ENCODE results near the gene AKR1C2.
"Not testable (repeated sequence)": the region's sequence is repeated elsewhere in the genome, so short reads cannot be mapped to it uniquely, and the experiment has no call there.

Gene AKR1C2

GRCh38 chr10:4983615-4984216 lies 19.9 kb downstream of the AKR1C2 start:
- no peak overlapping the region for H3K27ac ChIP-seq
- TF ChIP-seq CTCF (IDR thresholded peaks at IDR 0.05) (no peak), ZFX (IDR thresholded peaks at IDR 0.05; ENCODE audit: borderline replicate concordance) (no peak)

- H3K27ac ChIP-seq: no peak overlapping the region
- no peak for TF ChIP-seq ZFX (IDR thresholded peaks at IDR 0.05; ENCODE audit: borderline replicate concordance)
- no peak for TF ChIP-seq CTCF (IDR thresholded peaks at IDR 0.05)
Measured at GRCh38 chr10:4982764-4983226, 20.9 kb downstream of the AKR1C2 start.

GRCh38 chr10:4981722-4982471 lies 21.8 kb downstream of the AKR1C2 start:
- no peak overlapping the region for H3K27ac ChIP-seq
- no peak for TF ChIP-seq ZFX (IDR thresholded peaks at IDR 0.05; ENCODE audit: borderline replicate concordance)
- peak; percentile 55 for TF ChIP-seq CTCF (IDR thresholded peaks at IDR 0.05)

GRCh38 chr10:4980793-4981192 lies 22.9 kb downstream of the AKR1C2 start:
- TF ChIP-seq CTCF (IDR thresholded peaks at IDR 0.05) (no peak), ZFX (IDR thresholded peaks at IDR 0.05; ENCODE audit: borderline replicate concordance) (no peak)
- H3K27ac ChIP-seq: no peak overlapping the region

- TF ChIP-seq CTCF (IDR thresholded peaks at IDR 0.05): no peak
- TF ChIP-seq ZFX (IDR thresholded peaks at IDR 0.05; ENCODE audit: borderline replicate concordance): no peak
- no peak overlapping the region for H3K27ac ChIP-seq
Measured at GRCh38 chr10:4978870-4979269, 24.8 kb downstream of the AKR1C2 start.

GRCh38 chr10:4977025-4977424 lies 26.6 kb downstream of the AKR1C2 start:
- TF ChIP-seq ZFX (IDR thresholded peaks at IDR 0.05; ENCODE audit: borderline replicate concordance) (no peak), CTCF (IDR thresholded peaks at IDR 0.05) (no peak)
- H3K27ac ChIP-seq: no peak overlapping the region

- H3K27ac ChIP-seq: not testable (repeated sequence)
Measured at GRCh38 chr10:4974400-4974799, 29.3 kb downstream of the AKR1C2 start.

- H3K27ac ChIP-seq: not testable (repeated sequence)
Measured at GRCh38 chr10:4973294-4973693, 30.4 kb downstream of the AKR1C2 start.

- H3K27ac ChIP-seq: not testable (repeated sequence)
Measured at GRCh38 chr10:4972369-4973142, 31.1 kb downstream of the AKR1C2 start.

- not testable (repeated sequence) for H3K27ac ChIP-seq
Measured at GRCh38 chr10:4970362-4970761, 33.3 kb downstream of the AKR1C2 start.

GRCh38 chr10:4969289-4969688 lies 34.4 kb downstream of the AKR1C2 start:
- not testable (repeated sequence) for H3K27ac ChIP-seq

- H3K27ac ChIP-seq: not testable (repeated sequence)
Measured at GRCh38 chr10:4967189-4967588, 36.5 kb downstream of the AKR1C2 start.

All from 22Rv1 (cell line).